ENCODE results near the gene CALY. TPM values are rescaled to one million over a fixed set of nuclear protein-coding genes. Genes with fewer than 3 reads are reported as not detected.

CALY gene
- polyA plus RNA-seq, 1 of the 3 experiments (the other 2 are of a cell fraction): 3.3 TPM

- no peak overlapping the region for H3K27ac ChIP-seq (ENCODE audit: low read depth in 2 of 2, low read length in 1 of 2)
- no peak for DNase-seq
- ChIA-PET POLR2A (interaction anchor here (1.5 kb wide), 1 partner anchor 26 kb away, joined by 3 read pairs; no protein-coding TSS in a partner anchor), CTCF (interaction anchor here (1.2 kb wide), 1 partner anchor 21 kb away, joined by 5 read pairs; no protein-coding TSS in a partner anchor)
- H3K36me3 ChIP-seq (replicated peaks in 1 of 2; ENCODE audit: control insufficient read depth in 1 of 2, insufficient read depth in 2 of 2, low read length in 1 of 2): peaks cover 0 to 3% of the 10 kb centered on the region in 2 experiments
- H3K4me2 ChIP-seq: no peak overlapping the region
- peaks cover 0 to 11% of the 10 kb centered on the region in 2 experiments; a peak in 1 of 4 replicates for H3K4me1 ChIP-seq (ENCODE audit: control insufficient read depth in 1 of 2, insufficient read depth in 2 of 2, low read depth in 1 of 2, low read length in 1 of 2)
- H3F3A ChIP-seq (replicated peaks; ENCODE audit: insufficient read depth): no peaks in the 10 kb centered on the region
- TF ChIP-seq FOXJ3 (CRISPR knock-in tag; IDR thresholded peaks at IDR 0.05): no peak
- TF ChIP-seq TEAD4 (IDR thresholded peaks at IDR 0.05; ENCODE audit: borderline replicate concordance, insufficient read depth): no peak
- no peak for TF ChIP-seq CHD2 (IDR thresholded peaks at IDR 0.05; ENCODE audit: low read length, partially characterized antibody)
- TF ChIP-seq, protein P1, sequence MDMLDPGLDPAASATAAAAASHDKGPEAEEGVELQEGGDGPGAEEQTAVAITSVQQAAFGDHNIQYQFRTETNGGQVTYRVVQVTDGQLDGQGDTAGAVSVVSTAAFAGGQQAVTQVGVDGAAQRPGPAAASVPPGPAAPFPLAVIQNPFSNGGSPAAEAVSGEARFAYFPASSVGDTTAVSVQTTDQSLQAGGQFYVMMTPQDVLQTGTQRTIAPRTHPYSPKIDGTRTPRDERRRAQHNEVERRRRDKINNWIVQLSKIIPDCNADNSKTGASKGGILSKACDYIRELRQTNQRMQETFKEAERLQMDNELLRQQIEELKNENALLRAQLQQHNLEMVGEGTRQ (IDR thresholded peaks at IDR 0.05; ENCODE audit: borderline replicate concordance, low read depth, low read length): no peak
- TF ChIP-seq, protein P2, sequence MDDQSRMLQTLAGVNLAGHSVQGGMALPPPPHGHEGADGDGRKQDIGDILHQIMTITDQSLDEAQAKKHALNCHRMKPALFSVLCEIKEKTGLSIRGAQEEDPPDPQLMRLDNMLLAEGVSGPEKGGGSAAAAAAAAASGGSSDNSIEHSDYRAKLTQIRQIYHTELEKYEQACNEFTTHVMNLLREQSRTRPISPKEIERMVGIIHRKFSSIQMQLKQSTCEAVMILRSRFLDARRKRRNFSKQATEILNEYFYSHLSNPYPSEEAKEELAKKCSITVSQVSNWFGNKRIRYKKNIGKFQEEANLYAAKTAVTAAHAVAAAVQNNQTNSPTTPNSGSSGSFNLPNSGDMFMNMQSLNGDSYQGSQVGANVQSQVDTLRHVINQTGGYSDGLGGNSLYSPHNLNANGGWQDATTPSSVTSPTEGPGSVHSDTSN (IDR thresholded peaks at IDR 0.05): no peak
- TF ChIP-seq NFIC (IDR thresholded peaks at IDR 0.05; ENCODE audit: borderline replicate concordance): no peak
- TF ChIP-seq SIN3A (IDR thresholded peaks at IDR 0.05; ENCODE audit: borderline replicate concordance, low read depth, low read length): no peak
- TF ChIP-seq, protein P3, sequence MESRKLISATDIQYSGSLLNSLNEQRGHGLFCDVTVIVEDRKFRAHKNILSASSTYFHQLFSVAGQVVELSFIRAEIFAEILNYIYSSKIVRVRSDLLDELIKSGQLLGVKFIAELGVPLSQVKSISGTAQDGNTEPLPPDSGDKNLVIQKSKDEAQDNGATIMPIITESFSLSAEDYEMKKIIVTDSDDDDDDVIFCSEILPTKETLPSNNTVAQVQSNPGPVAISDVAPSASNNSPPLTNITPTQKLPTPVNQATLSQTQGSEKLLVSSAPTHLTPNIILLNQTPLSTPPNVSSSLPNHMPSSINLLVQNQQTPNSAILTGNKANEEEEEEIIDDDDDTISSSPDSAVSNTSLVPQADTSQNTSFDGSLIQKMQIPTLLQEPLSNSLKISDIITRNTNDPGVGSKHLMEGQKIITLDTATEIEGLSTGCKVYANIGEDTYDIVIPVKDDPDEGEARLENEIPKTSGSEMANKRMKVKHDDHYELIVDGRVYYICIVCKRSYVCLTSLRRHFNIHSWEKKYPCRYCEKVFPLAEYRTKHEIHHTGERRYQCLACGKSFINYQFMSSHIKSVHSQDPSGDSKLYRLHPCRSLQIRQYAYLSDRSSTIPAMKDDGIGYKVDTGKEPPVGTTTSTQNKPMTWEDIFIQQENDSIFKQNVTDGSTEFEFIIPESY (IDR thresholded peaks at IDR 0.05; ENCODE audit: borderline replicate concordance, low read depth): no peak
- no peak for TF ChIP-seq MAX (IDR thresholded peaks at IDR 0.05; ENCODE audit: low read depth)
- TF ChIP-seq NRF1 (IDR thresholded peaks at IDR 0.05; ENCODE audit: low read depth, low read length): no peak
- TF ChIP-seq GATA2 (CRISPR knock-in tag; IDR thresholded peaks at IDR 0.05): no peak
- WGBS (ENCODE audit: low lambda C conversion rate): 100% methylated on average over 1 of the region's 12 CpGs
- no peak overlapping the region for H3K9ac ChIP-seq
- H3K9me2 ChIP-seq: no peaks in the 10 kb centered on the region
- no peaks in the 10 kb centered on the region for H4K20me1 ChIP-seq (ENCODE audit: insufficient read depth)
- H3K27me3 ChIP-seq (ENCODE audit: insufficient read depth): peaks cover 8% of the 10 kb centered on the region; the same call in 1 of the 2 replicates
- H3K9me3 ChIP-seq: no peaks in the 10 kb centered on the region
- H2AFZ ChIP-seq (ENCODE audit: low read depth): no peak overlapping the region
- no peaks in the 10 kb centered on the region for H3K79me2 ChIP-seq (ENCODE audit: insufficient read depth)
- no peak overlapping the region for H3K4me3 ChIP-seq (ENCODE audit: low read depth in 2 of 2, low read length in 1 of 2)
Measured at GRCh38 chr10:133350283-133350949, 13.7 kb upstream of the CALY start.

GRCh38 chr10:133349577-133350011 is 12.9 kb upstream of the CALY start:
- H3F3A ChIP-seq (replicated peaks; ENCODE audit: insufficient read depth): no peaks in the 10 kb centered on the region
- H2AFZ ChIP-seq (ENCODE audit: low read depth): no peak overlapping the region
- no peak overlapping the region for H3K4me2 ChIP-seq
- H3K36me3 ChIP-seq (replicated peaks in 1 of 2; ENCODE audit: control insufficient read depth in 1 of 2, insufficient read depth in 2 of 2, low read length in 1 of 2): no peaks in the 10 kb centered on the region
- POLR2A ChIA-PET: no interaction called here
- DNase-seq: no peak
- no peak overlapping the region for H3K4me3 ChIP-seq (ENCODE audit: low read depth in 2 of 2, low read length in 1 of 2)
- H3K27me3 ChIP-seq (ENCODE audit: insufficient read depth): peaks cover 16% of the 10 kb centered on the region; the same call in 1 of the 2 replicates
- H3K9me2 ChIP-seq: no peaks in the 10 kb centered on the region
- H4K20me1 ChIP-seq (ENCODE audit: insufficient read depth): no peaks in the 10 kb centered on the region
- TF ChIP-seq MEF2A (IDR thresholded peaks at IDR 0.05; ENCODE audit: borderline replicate concordance, low read depth) (no peak), CTCF (IDR thresholded peaks at IDR 0.05) (no peak), MXI1 (IDR thresholded peaks at IDR 0.05; ENCODE audit: low read depth, low read length) (no peak), IRF3 (IDR thresholded peaks at IDR 0.05; ENCODE audit: low read depth, low read length) (no peak)
- H3K9me3 ChIP-seq: no peaks in the 10 kb centered on the region
- H3K27ac ChIP-seq (ENCODE audit: low read depth in 2 of 2, low read length in 1 of 2): no peak overlapping the region
- no peaks in the 10 kb centered on the region for H3K79me2 ChIP-seq (ENCODE audit: insufficient read depth)
- peaks cover 0 to 11% of the 10 kb centered on the region in 2 experiments; a peak in 1 of 4 replicates for H3K4me1 ChIP-seq (ENCODE audit: control insufficient read depth in 1 of 2, insufficient read depth in 2 of 2, low read depth in 1 of 2, low read length in 1 of 2)
- H3K9ac ChIP-seq: no peak overlapping the region
- WGBS (ENCODE audit: low lambda C conversion rate): 44% methylated on average over 5 of the region's 9 CpGs
- CTCF ChIA-PET: no interaction called here

All from SK-N-SH (cell line).